Coronary artery (tissue), 2 donors: ENCODE results near the gene MEA1.

ENCODE experiments used
- DNase-seq: peaks from one replicate; pipeline ENCODE4 v3.0.0-alpha.2; 2017; ENCODE audit warnings: low spot score
- H3K27ac ChIP-seq, 2 donors: fragments of 200-600 bp; sonication (generic); one replicate each; pipeline ENCODE4 v1.5.1; 2016 to 2019
- H3K4me3 ChIP-seq: fragments of 200-600 bp; sonication (generic); 2 replicates; pipeline ENCODE4 v1.5.1; 2016; ENCODE audit warnings: mild to moderate bottlenecking, moderate library complexity
- CTCF ChIP-seq: fragments of 200-600 bp; sonication (generic); IDR thresholded peaks from one replicate; pipeline ENCODE4 v1.5.1; 2019; ENCODE audit warnings: antibody characterized with exemption

The MEA1 gene

GRCh38 chr6:42970871-42971612 is 42.7 kb downstream of the MEA1 start:
- no peak overlapping the region for H3K27ac ChIP-seq
- H3K4me3 ChIP-seq = no peak overlapping the region
- TF ChIP-seq CTCF = no peak
- DNase-seq = no peak

DNA sequence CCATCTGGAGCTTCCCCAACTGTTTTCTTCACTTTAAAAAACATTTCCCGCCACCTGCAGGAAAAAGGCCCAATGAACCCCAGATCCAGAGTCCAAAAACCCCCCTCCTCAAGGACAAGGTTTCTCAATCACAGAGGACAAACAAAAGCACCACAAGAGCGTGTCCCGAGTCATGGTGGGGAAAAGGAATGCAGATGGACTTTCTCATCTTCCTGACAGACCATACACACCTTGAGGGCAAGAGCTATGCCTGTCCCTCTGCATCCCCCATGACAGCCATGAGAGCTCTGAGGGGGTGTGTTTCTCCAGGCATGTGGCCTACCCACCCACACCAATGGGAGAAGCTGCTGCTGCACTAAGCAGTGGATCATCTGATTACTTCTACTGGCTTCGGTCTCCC is 43.8 kb downstream of the MEA1 start:
- H3K27ac ChIP-seq = no peak overlapping the region
- TF ChIP-seq CTCF = no peak
- DNase-seq = no peak
- no peak overlapping the region for H3K4me3 ChIP-seq

- Histone ChIP-seq H3K4me3 (no peak overlapping the region), H3K27ac (no peak overlapping the region)
- no peak for TF ChIP-seq CTCF
- no peak for DNase-seq
Measured at GRCh38 chr6:42969431-42969830, 44.3 kb downstream of the MEA1 start.

- Histone ChIP-seq H3K4me3 (no peak overlapping the region), H3K27ac (no peak overlapping the region)
- no peak for TF ChIP-seq CTCF
- DNase-seq = no peak
Measured at GRCh38 chr6:42968783-42969182, 45.0 kb downstream of the MEA1 start.

DNA sequence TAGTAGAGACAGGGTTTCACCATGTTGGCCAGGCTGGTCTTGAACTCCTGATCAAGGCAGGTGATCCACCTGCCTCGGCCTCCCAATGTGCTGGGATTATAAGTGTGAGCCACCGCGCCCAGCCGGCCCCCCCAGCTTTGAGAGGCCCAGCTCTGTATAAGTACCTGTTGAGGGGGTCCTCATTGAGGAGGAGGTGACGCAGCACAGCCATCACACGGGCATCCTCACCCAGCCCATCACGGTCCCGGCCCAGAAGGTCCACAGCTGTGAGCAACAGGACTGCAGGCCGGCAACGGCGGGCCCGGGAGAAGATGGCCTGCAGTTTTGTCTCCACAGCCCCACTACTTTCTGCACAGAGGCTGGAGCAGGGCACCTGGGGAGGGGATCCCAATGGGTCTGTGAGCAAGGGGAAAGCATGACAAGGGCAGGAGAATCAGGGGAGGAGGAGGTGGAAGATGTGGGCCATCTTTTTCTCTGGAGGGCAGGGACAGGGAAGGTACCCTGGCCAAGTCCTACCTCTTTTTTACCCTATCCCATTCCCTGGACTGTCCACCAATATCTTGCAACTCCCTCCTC is 45.5 kb downstream of the MEA1 start:
- Histone ChIP-seq H3K4me3 (no peak overlapping the region), H3K27ac (no peak overlapping the region)
- DNase-seq = no peak
- no peak for TF ChIP-seq CTCF

GRCh38 chr6:42967228-42967627 is 46.5 kb downstream of the MEA1 start:
- no peak for DNase-seq
- no peak for TF ChIP-seq CTCF
- Histone ChIP-seq H3K4me3 (no peak overlapping the region), H3K27ac (no peak overlapping the region)

GRCh38 chr6:42966571-42966970 is 47.2 kb downstream of the MEA1 start:
- no peak overlapping the region for H3K27ac ChIP-seq
- DNase-seq = no peak
- no peak for TF ChIP-seq CTCF
- no peak overlapping the region for H3K4me3 ChIP-seq
